Lung (tissue), 12 donors: ENCODE results near the gene TTI1. TPM values are rescaled to one million over a fixed set of nuclear protein-coding genes. Genes with fewer than 3 reads are reported as not detected.
A peak's percentile ranks its signal among the peaks of the same experiment; 100 is the strongest.

Experiments used
- ATAC-seq: fragments of 200-7000 bp; cut with Tn5 transposase; one replicate; pipeline ENCODE4 v1.9.1; 2020; ENCODE audit warnings: moderate number of reproducible peaks; ENCODE audit not compliant: insufficient read depth, low FRiP score
- DNase-seq, 3 donors: peaks; one replicate each; pipeline ENCODE4 v3.0.0-alpha.2; 2013 to 2017
- H3K27ac ChIP-seq, 2 donors: one replicate each; pipeline ENCODE4 v1.5.1; 2013; ENCODE audit warnings: mild to moderate bottlenecking in 2 of 2, moderate library complexity in 2 of 2, control low read depth in 1 of 2, inconsistent platforms in 1 of 2, low read depth in 1 of 2, low read length in 1 of 2
- H3K27me3 ChIP-seq, 3 donors: one replicate each; pipeline ENCODE4 v1.5.1; 2013; ENCODE audit warnings: low read length in 2 of 3; ENCODE audit not compliant: control insufficient read depth in 3 of 3, insufficient read depth in 3 of 3
- H3K36me3 ChIP-seq, 4 donors: one replicate each; pipeline ENCODE4 v1.5.1; 2013; ENCODE audit warnings: low read length in 4 of 4, mild to moderate bottlenecking in 1 of 4, moderate library complexity in 1 of 4; ENCODE audit not compliant: control insufficient read depth in 4 of 4, insufficient read depth in 4 of 4
- H3K4me1 ChIP-seq, 5 donors: one replicate each; pipeline ENCODE4 v1.5.1; 2013; ENCODE audit warnings: low read length in 5 of 5, mild to moderate bottlenecking in 2 of 5, moderate library complexity in 1 of 5; ENCODE audit not compliant: control insufficient read depth in 5 of 5, insufficient read depth in 5 of 5
- H3K4me3 ChIP-seq: one replicate; pipeline ENCODE4 v1.5.1; 2013; ENCODE audit warnings: mild to moderate bottlenecking, control low read depth, moderate library complexity
- H3K9ac ChIP-seq, 2 donors: one replicate each; pipeline ENCODE4 v1.5.1; 2013; ENCODE audit warnings: low read length in 2 of 2, control low read depth in 1 of 2; ENCODE audit not compliant: insufficient read depth in 1 of 2
- H3K9me3 ChIP-seq, 4 donors: one replicate each; pipeline ENCODE4 v1.5.1; 2013; ENCODE audit warnings: low read length in 3 of 4, mild to moderate bottlenecking in 1 of 4, moderate library complexity in 1 of 4; ENCODE audit not compliant: control insufficient read depth in 4 of 4, insufficient read depth in 3 of 4
- CTCF ChIP-seq: IDR thresholded peaks from 2 replicates; pipeline ENCODE4 v1.5.1; 2012; ENCODE audit warnings: mild to moderate bottlenecking; ENCODE audit errors: control extremely low read depth, extremely low read depth
- WGBS, 2 donors: extraction: QIAGEN DNeasy Blood & Tissue Kit; methylation state at CpG; one replicate each; pipeline ENCODE4 v1.1.7; 2013; 5-methylcytosine and 5-hydroxymethylcytosine counted together
- polyA plus RNA-seq, 2 donors: library from polyadenylated mRNA; stranded (reverse); fragments of 200-250 nt; gene quantifications; one replicate each; pipeline ENCODE4 v1.2.1, GENCODE V29; 2013
- total RNA-seq, 2 donors: library from RNA; depleted of rRNA in 1 of 2; stranded (reverse); fragments of >200 nt in 1 of 2; gene quantifications; one replicate each; pipeline ENCODE4 v1.2.1, GENCODE V29; 2014 to 2021
- donor health status: control.
- donor health status: control.
- donor health status: Bipolar disorder and iron deficiency.
- donor health status: healthy.
- donor health status: DM: yes; HTN: yes; CAD: no.

The TTI1 gene
- total and polyA plus RNA-seq, 4 donors: 6.7 to 33.8 (median 15.5) TPM

GRCh38 chr20:38002422-38002821, 30.8 kb downstream of the TTI1 start:
- ATAC-seq (no peak), DNase-seq (no peak)
- peaks cover 20 to 38% (median 29%) of the 10 kb centered on the region in 4 donors for H3K36me3 ChIP-seq
- no peak for TF ChIP-seq CTCF
- H3K4me1 ChIP-seq: peaks cover 0 to 5% (median 4%) of the 10 kb centered on the region in 5 donors
- no peaks in the 10 kb centered on the region for H3K27me3 ChIP-seq
- no peak overlapping the region for H3K4me3 ChIP-seq
- no peak overlapping the region for H3K9ac ChIP-seq
- H3K9me3 ChIP-seq: no peaks in the 10 kb centered on the region
- no peak overlapping the region for H3K27ac ChIP-seq
- WGBS, 2 donors: 86 to 93% methylated on average over 8 of the region's 8 CpGs

GRCh38 chr20:38001981-38002380, 31.3 kb downstream of the TTI1 start:
- no peak for TF ChIP-seq CTCF
- no peaks in the 10 kb centered on the region for H3K9me3 ChIP-seq
- no peak overlapping the region for H3K9ac ChIP-seq
- no peak overlapping the region for H3K27ac ChIP-seq
- H3K27me3 ChIP-seq: no peaks in the 10 kb centered on the region
- peak in 1 of 3 donors; percentile 28 for DNase-seq
- no peak for ATAC-seq
- WGBS, 2 donors: 98% methylated on average over 4 of the region's 4 CpGs
- no peak overlapping the region for H3K4me3 ChIP-seq
- H3K4me1 ChIP-seq: peaks cover 0 to 5% (median 4%) of the 10 kb centered on the region in 5 donors
- peaks cover 20 to 41% (median 31%) of the 10 kb centered on the region in 4 donors for H3K36me3 ChIP-seq

- H3K36me3 ChIP-seq: peaks cover 25 to 41% (median 35%) of the 10 kb centered on the region in 4 donors
- TF ChIP-seq CTCF: no peak
- no peak overlapping the region for H3K4me3 ChIP-seq
- H3K4me1 ChIP-seq: peaks cover 0 to 5% (median 4%) of the 10 kb centered on the region in 5 donors
- H3K27ac ChIP-seq: no peak overlapping the region
- H3K9ac ChIP-seq: no peak overlapping the region
- DNase-seq (no peak), ATAC-seq (no peak)
- 92 to 94% methylated on average over 6 of the region's 6 CpGs for WGBS, 2 donors
- no peaks in the 10 kb centered on the region for H3K27me3 ChIP-seq
- no peaks in the 10 kb centered on the region for H3K9me3 ChIP-seq
Measured at GRCh38 chr20:38001173-38001875, 31.9 kb downstream of the TTI1 start.

- Histone ChIP-seq H3K27ac (no peak overlapping the region), H3K4me1 (peaks cover 0 to 5% (median 4%) of the 10 kb centered on the region in 5 donors), H3K27me3 (no peaks in the 10 kb centered on the region), H3K4me3 (no peak overlapping the region), H3K9ac (no peak overlapping the region), H3K36me3 (peaks cover 33 to 46% (median 39%) of the 10 kb centered on the region in 4 donors), H3K9me3 (no peaks in the 10 kb centered on the region)
- no peak for ATAC-seq
- TF ChIP-seq CTCF: no peak
- WGBS, 2 donors: 97 to 98% methylated on average over 13 of the region's 13 CpGs
- no peak for DNase-seq
Measured at GRCh38 chr20:38000293-38000692, 33.0 kb downstream of the TTI1 start.
